Stimulated activated CD8-positive, alpha-beta memory T cell treated with anti-CD3 and anti-CD28 coated beads, Interleukin-12 subunit alpha, Interleukin-12 subunit beta, amount 100 ng/mL, for 1 hour (primary cell): ENCODE measurements around the gene ATP13A1.
"Not testable (repeated sequence)": the region's sequence is repeated elsewhere in the genome, so short reads cannot be mapped to it uniquely, and the experiment has no call there.

Experiments
- DNase-seq: peaks from one replicate; pipeline ENCODE4 v3.0.0-alpha.2; 2020; ENCODE audit warnings: low read depth

Gene ATP13A1

GRCh38 chr19:19663256-19664120 lies at the start of gene ATP13A1:
Gene ATP13A1 (minus strand): TSS chr19:19663676. CDS start chr19:19663666, 10 bp downstream.
- peak; percentile 92 for DNase-seq

- no peak for DNase-seq
Observed at GRCh38 chr19:19711934-19712828, 48.7 kb upstream of the ATP13A1 start.

DNA sequence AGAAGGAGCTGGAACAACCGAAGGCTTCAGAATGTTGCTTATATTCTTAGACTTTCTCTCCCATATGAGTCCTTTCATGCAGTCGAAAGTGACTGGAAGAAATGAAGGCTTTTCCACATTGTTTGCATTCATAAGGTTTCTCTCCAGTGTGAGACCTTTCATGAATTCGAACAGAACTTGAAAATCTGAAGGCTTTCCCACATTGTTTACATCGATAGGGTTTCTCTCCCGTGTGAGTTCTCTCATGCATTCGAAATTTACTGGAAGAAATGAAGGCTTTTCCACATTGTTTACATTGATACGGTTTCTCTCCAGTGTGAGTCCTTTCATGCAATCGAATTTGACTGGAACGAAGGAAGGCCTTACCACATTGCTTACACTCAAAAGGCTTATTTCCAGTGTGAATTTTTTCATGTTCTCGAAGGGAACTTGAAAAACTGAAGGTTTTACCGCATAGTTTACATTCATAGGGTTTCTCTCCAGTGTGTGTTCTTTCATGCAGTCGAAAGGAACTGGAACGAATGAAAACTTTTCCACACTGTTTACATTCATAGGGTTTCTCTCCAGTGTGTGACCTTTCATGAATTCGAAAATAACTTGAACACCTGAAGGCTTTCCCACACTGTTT lies 47.9 kb upstream of the ATP13A1 start:
- DNase-seq, result no peak

GRCh38 chr19:19710506-19710905 lies 47.0 kb upstream of the ATP13A1 start:
- no peak for DNase-seq

DNA sequence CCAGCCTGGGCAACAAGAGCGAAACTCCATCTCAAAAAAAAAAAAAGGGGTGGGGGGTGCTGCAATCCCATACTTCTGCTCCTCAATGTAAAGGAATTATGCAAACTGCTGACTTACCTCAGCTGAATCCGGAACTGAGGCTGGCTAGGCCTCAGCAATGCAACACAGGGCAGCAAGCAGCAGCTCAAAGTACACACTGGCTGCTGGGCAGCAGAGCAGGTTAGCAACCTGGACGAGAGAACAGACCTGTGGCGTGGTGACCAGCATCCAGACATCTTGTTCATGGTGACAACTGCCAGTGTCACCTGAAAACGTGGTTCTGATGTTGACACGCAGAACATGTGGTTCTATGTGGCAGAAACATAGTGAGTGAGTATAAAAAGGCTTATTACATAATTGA lies 41.4 kb upstream of the ATP13A1 start:
- DNase-seq, result no peak

DNA sequence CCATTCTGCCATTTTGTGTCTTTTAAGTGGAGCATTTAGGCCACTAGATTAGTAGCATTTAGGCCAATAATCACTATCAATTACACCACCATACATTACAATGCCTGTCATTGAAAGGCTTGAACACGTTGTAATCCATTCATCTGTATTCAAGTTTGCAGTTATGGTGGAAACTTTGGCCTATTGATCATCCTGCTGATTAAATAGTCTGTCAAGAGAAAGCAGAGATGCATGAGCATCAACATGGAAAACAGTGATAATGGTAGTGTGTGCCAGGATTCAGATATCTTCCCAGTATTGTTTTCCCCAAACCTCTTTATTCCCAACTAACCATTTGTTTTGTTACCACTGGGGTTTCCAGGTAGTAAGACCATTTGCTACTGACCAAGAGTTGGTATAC lies 37.0 kb upstream of the ATP13A1 start:
- DNase-seq, result not testable (repeated sequence)

DNA sequence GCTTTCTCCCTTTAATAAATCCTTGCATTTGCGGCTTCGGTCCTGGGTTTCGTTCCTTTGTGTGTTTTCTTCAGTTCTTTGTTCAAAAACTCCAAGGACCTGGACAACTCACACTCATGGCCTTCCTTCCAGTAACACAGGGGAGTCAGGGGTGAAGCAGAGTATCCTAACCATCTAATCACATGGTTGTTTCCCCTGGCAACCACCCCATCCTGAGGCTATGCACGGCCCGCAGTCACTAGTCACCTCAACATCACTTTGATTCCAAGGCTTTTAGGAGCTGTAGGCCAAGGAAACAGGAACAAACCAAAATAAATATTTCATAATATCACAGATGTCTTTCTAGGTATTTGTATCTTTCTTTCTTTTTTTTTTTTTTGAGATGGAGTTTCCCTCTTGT lies 34.1 kb upstream of the ATP13A1 start:
- DNase-seq, result no peak

DNA sequence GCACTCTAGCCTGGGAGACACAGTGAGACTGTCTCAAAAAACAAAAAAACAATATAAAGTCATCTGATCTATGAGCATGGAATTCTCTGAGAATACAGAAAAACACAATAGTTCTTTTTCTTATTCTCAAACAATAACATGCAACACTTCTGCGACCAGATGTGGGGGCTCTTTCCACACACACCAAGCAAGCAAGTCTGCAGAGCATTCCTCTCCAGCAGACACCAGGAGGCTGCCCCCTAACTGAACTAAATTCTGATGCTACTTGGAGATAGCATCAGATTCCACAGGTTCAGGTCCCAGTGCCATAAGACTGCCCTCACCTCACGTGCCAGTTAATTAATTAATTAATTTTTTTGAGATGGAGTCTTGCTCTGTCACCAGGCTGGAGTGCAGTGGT lies 32.9 kb upstream of the ATP13A1 start:
- DNase-seq, result no peak

GRCh38 chr19:19691683-19692082 lies 28.2 kb upstream of the ATP13A1 start:
- no peak for DNase-seq

DNA sequence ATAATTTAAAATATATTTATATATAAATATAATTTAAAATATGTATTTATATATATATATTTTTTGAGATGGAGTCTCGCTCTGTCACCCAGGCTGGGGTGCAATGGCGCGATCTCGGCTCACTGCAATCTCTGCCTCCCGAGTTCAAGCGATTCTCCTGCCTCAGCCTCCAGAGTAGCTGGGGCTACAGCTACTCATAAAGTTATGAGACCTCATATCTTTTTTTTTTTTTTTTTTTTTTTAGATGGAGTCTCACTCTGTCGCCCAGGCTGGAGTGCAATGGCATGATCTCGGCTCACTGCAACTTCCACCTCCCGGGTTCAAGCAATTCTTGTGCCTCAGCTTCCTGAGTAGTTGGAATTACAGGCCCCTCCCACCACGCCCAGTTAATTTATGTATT lies 25.5 kb upstream of the ATP13A1 start:
- not testable (repeated sequence) for DNase-seq

DNA sequence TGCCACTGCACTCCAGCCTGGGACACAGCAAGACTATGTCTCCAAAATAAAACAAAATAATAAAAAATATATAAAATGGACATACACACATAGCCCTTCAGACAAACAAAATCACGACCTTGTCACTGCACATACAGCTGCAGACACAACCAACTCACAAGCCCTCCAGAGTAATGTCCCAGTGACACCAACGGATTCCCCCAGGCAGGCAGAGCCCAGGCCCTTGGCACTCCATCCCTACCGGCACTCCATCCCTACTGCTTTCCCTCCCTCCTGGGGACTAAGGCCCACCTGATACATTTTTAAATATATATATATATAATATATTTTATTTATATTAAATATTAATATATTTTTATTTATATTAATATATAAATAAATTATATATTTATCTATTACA lies 23.6 kb upstream of the ATP13A1 start:
- no peak for DNase-seq

- DNase-seq, result no peak
Observed at GRCh38 chr19:19686580-19686979, 23.1 kb upstream of the ATP13A1 start.

GRCh38 chr19:19686119-19686518 lies 22.6 kb upstream of the ATP13A1 start:
- not testable (repeated sequence) for DNase-seq

DNA sequence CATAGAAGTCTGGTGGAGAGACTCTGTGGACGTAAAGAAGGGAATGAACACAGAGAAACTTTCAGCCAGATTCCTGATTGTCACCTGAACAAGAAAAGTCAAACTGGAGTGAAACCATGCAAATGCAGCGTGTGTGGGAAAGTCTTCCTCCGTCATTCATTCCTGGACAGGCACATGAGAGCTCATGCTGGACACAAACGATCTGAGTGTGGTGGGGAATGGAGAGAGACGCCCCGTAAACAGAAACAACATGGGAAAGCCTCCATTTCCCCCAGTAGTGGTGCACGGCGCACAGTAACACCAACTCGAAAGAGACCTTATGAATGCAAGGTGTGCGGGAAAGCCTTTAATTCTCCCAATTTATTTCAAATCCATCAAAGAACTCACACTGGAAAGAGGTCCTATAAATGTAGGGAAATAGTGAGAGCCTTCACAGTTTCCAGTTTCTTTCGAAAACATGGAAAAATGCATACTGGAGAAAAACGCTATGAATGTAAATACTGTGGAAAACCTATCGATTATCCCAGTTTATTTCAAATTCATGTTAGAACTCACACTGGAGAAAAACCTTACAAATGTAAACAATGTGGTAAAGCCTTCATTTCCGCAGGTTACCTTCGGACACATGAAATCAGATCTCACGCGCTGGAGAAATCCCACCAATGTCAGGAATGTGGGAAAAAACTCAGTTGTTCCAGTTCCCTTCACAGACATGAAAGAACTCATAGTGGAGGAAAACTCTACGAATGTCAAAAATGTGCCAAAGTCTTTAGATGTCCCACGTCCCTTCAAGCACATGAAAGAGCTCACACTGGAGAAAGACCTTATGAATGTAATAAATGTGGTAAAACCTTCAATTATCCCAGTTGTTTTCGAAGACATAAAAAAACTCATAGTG lies 15.9 kb upstream of the ATP13A1 start:
- no peak for DNase-seq

DNA sequence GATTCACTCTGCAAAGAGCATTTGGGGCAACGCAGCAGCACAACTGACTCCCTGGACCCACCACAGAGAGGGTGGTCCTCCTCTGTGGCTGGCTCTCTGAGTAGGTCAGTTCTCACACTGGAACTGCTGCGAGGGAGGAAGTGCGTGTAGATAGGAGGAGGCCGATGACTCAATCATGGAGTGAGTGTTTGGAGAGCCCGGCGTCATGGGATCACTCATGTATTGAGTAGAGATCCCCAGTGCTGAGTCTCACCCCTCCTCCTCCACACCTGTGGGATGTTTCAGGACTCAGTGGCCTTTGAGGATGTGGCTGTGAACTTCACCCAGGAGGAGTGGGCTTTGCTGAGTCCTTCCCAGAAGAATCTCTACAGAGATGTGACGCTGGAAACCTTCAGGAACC lies 14.1 kb upstream of the ATP13A1 start:
- DNase-seq, result no peak

GRCh38 chr19:19674315-19674714 lies 10.8 kb upstream of the ATP13A1 start:
- no peak for DNase-seq

GRCh38 chr19:19672816-19673215 lies 9.3 kb upstream of the ATP13A1 start:
- no peak for DNase-seq

GRCh38 chr19:19670070-19670551 lies 6.6 kb upstream of the ATP13A1 start:
- DNase-seq, result no peak

DNA sequence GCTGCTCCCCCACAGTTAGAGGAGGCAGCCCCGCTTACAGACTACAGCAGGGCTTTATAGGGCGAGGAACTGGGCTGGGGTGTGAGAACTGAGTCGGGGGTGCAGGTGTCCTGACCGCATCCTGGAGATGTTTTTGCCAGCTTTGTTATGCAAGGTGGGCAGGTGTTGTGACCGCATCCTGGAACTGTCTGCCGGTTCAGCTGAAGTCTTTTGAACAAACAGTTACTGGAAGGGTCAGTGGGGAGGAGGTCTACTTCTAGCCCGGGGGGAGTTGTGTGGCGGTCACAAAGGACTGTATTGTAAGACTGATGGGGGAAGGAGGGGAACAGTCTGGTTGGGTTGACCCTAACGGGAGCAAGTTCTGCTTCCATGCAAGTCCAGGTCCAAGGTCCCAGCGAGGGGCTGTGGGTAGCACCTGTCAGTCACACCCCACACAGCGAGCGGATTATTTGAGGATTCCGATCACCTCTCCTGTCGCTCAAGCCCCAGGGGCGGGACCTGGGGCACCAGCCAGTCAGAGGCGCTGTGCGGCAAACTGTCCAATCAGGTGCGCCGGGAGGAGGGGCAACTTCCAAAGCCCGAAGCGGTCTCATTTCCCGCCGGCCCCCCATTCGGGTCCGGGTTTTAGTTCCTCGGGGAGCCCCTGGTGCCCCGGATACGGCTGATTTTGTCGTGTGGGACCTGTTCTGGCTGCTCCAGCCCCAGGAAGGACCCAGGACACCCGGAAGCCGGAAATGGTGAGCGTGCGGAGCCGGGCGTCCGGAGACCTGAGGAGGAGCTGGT lies 4.9 kb upstream of the ATP13A1 start, which contains the start of gene ZNF101:
ZNF101 (plus strand) TSS at position 610 of the 783 bp plus-strand sequence; CDS start at position 735, 125 bp downstream.
- peak; percentile 90 for DNase-seq

- DNase-seq, result not testable (repeated sequence)
Observed at GRCh38 chr19:19665420-19665948, 2.0 kb upstream of the ATP13A1 start.
